Right lobe of liver (tissue), 6 donors: Measurements from ENCODE around the gene EFEMP1. TPM values are rescaled to one million over a fixed set of nuclear protein-coding genes. Genes with fewer than 3 reads are reported as not detected.

Experiments
- ATAC-seq, 4 donors: fragments of 200-7000 bp; cut with Tn5 transposase; one replicate each; pipeline ENCODE4 v1.9.1; 2020; ENCODE audit warnings: mild to moderate bottlenecking in 4 of 4, moderate library complexity in 4 of 4
- DNase-seq, 3 donors: peaks; one replicate each; pipeline ENCODE4 v3.0.0-alpha.2; 2020
- H3K27ac ChIP-seq, 3 donors: fragments of 200-600 bp; one replicate each; pipeline ENCODE4 v1.8.0; 2022
- H3K27me3 ChIP-seq, 2 donors: fragments of 200-600 bp; one replicate each; pipeline ENCODE4 v1.8.0; 2022
- H3K36me3 ChIP-seq, 4 donors: fragments of 200-600 bp; sonication (generic) in 1 of 4; one replicate each; pipeline versions ENCODE4 v1.5.1 to v1.8.0; 2017 to 2022; ENCODE audit warnings: control low read depth in 1 of 4
- H3K4me1 ChIP-seq, 4 donors: fragments of 200-600 bp; sonication (generic) in 1 of 4; one replicate each; pipeline versions ENCODE4 v1.5.1 to v1.8.0; 2017 to 2022; ENCODE audit warnings: control low read depth in 1 of 4
- H3K4me3 ChIP-seq, 3 donors: fragments of 200-600 bp; one replicate each; pipeline ENCODE4 v1.8.0; 2022
- H3K9me3 ChIP-seq, 4 donors: fragments of 200-600 bp; sonication (generic) in 1 of 4; one replicate each; pipeline versions ENCODE4 v1.5.1 to v1.8.0; 2017 to 2022; ENCODE audit warnings: control low read depth in 1 of 4
- POLR2A ChIP-seq: fragments of 450-650 bp; IDR thresholded peaks from one replicate; pipeline ENCODE4 v1.6.1; 2017; ENCODE audit warnings: antibody characterized with exemption, mild to moderate bottlenecking
- WGBS: methylation state at CpG from one replicate; pipeline ENCODE4 v1.1.6; 2018; ENCODE audit warnings: low coverage, low lambda C conversion rate; ENCODE audit not compliant: insufficient coverage; ENCODE audit errors: missing lambda C conversion rate; 5-methylcytosine and 5-hydroxymethylcytosine counted together
- intact Hi-C, 2 donors: fragments of 100-400 bp; cut with DNase I; formaldehyde crosslinking; loops; one replicate each; pipeline versions ENCODE4 v1.11.2 to v1.14.1; 2022
- total RNA-seq, 6 experiments: library from RNA; depleted of rRNA in 2 of 6; stranded (reverse); fragments of >200 nt in 2 of 6; fragmentation: NEBNext Ultra II Directional in 3 of 6; extraction: Animal tissue kit (Norgen Biotek cat#: 25700) in 3 of 6; gene quantifications; one replicate each; pipeline versions ENCODE4 v1.1.0 to v1.2.4, GENCODE V29; 2016 to 2023
- TF ChIP-seq, protein P1 (sequence below), 4 donors: fragments of 200-600 bp in 3 of 4; fragments of 450-650 bp in 1 of 4; IDR thresholded peaks; one replicate each; pipeline versions ENCODE4 v1.5.1 to v1.8.0; 2016 to 2022; ENCODE audit warnings: antibody characterized with exemption in 4 of 4, mild to moderate bottlenecking in 2 of 4
- donor health status: DM: no; HTN: yes; CAD: no.
- donor health status: DM: no; HTN: no; CAD: no.
- donor health status: DM: no; HTN: no; CAD: no.
- donor health status: DM: no; HTN: yes; CAD: no.
- donor health status: DM: no; HTN: yes; CAD: no.

The EFEMP1 gene
- total RNA-seq, 6 experiments from 2014 or later: 2.4 to 36.8 (median 9.0) TPM

DNA sequence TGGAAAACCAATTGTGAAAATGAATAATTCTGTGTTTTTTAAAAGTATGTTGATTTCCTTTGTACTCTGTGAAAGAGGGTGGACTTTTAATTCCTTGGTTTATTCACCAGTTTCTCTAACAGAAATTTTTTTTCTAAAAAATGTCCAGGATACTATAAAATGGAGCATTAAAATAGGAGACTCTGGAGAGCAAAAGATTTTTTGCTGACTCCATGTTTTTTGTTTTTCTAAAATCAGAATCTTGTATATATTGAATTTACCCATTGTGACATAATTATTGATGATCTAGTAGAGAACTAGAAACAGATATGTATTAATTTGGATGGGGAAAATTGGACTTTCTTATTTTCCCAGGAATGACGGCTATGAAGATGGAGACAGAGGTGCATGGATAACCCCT, 23.2 kb upstream of the EFEMP1 start:
- H3K4me1 ChIP-seq: no peaks in the 10 kb centered on the region
- H3K4me3 ChIP-seq: no peak overlapping the region
- ATAC-seq: no peak
- intact Hi-C loops: no loop called here
- TF ChIP-seq, protein P1, sequence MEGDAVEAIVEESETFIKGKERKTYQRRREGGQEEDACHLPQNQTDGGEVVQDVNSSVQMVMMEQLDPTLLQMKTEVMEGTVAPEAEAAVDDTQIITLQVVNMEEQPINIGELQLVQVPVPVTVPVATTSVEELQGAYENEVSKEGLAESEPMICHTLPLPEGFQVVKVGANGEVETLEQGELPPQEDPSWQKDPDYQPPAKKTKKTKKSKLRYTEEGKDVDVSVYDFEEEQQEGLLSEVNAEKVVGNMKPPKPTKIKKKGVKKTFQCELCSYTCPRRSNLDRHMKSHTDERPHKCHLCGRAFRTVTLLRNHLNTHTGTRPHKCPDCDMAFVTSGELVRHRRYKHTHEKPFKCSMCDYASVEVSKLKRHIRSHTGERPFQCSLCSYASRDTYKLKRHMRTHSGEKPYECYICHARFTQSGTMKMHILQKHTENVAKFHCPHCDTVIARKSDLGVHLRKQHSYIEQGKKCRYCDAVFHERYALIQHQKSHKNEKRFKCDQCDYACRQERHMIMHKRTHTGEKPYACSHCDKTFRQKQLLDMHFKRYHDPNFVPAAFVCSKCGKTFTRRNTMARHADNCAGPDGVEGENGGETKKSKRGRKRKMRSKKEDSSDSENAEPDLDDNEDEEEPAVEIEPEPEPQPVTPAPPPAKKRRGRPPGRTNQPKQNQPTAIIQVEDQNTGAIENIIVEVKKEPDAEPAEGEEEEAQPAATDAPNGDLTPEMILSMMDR (IDR thresholded peaks at IDR 0.05): no peak
- WGBS: 93% methylated on average over 1 of the region's 1 CpG
- no peak for DNase-seq
- no peaks in the 10 kb centered on the region for H3K27me3 ChIP-seq
- H3K36me3 ChIP-seq: no peaks in the 10 kb centered on the region
- no peaks in the 10 kb centered on the region for H3K9me3 ChIP-seq
- H3K27ac ChIP-seq: no peak overlapping the region

GRCh38 chr2:55943466-55943865, 19.9 kb upstream of the EFEMP1 start:
- TF ChIP-seq, protein P1 (IDR thresholded peaks at IDR 0.05): no peak
- TF ChIP-seq POLR2A: no peak
- WGBS: 45% methylated on average over 1 of the region's 1 CpG
- Histone ChIP-seq H3K4me3 (no peak overlapping the region), H3K36me3 (no peaks in the 10 kb centered on the region), H3K27ac (no peak overlapping the region), H3K27me3 (no peaks in the 10 kb centered on the region), H3K4me1 (no peaks in the 10 kb centered on the region), H3K9me3 (no peaks in the 10 kb centered on the region)
- intact Hi-C loops: no loop called here
- ATAC-seq (no peak), DNase-seq (no peak)

- DNase-seq: no peak
- H3K4me1 ChIP-seq: no peaks in the 10 kb centered on the region
- WGBS: 47% methylated on average over 3 of the region's 3 CpGs
- no peak overlapping the region for H3K27ac ChIP-seq
- TF ChIP-seq, protein P1 (IDR thresholded peaks at IDR 0.05): no peak
- TF ChIP-seq POLR2A: no peak
- no peak overlapping the region for H3K4me3 ChIP-seq
- no peak for ATAC-seq
- H3K9me3 ChIP-seq: no peaks in the 10 kb centered on the region
- H3K27me3 ChIP-seq: no peaks in the 10 kb centered on the region
- intact Hi-C loops: no loop called here
- H3K36me3 ChIP-seq: no peaks in the 10 kb centered on the region
Measured at GRCh38 chr2:55936351-55936750, 12.8 kb upstream of the EFEMP1 start.

- Histone ChIP-seq H3K27ac (no peak overlapping the region), H3K4me3 (no peak overlapping the region), H3K9me3 (no peaks in the 10 kb centered on the region), H3K27me3 (no peaks in the 10 kb centered on the region), H3K36me3 (no peaks in the 10 kb centered on the region), H3K4me1 (no peaks in the 10 kb centered on the region)
- DNase-seq: no peak
- no peak for ATAC-seq
- 23% methylated on average over 2 of the region's 2 CpGs for WGBS
- TF ChIP-seq POLR2A: no peak
- TF ChIP-seq, protein P1 (IDR thresholded peaks at IDR 0.05): no peak
- intact Hi-C loops: no loop called here
Measured at GRCh38 chr2:55934337-55934736, 10.8 kb upstream of the EFEMP1 start.

GRCh38 chr2:55932843-55933242, 9.3 kb upstream of the EFEMP1 start:
- ATAC-seq (no peak), DNase-seq (no peak)
- TF ChIP-seq, protein P1 (IDR thresholded peaks at IDR 0.05): no peak
- TF ChIP-seq POLR2A: no peak
- Histone ChIP-seq H3K9me3 (no peaks in the 10 kb centered on the region), H3K4me3 (no peak overlapping the region), H3K27me3 (no peaks in the 10 kb centered on the region), H3K36me3 (no peaks in the 10 kb centered on the region), H3K4me1 (no peaks in the 10 kb centered on the region), H3K27ac (no peak overlapping the region)
- intact Hi-C loops: no loop called here
- WGBS: 23% methylated on average over 2 of the region's 3 CpGs
